Forelimb muscle (tissue), 1 donor: ENCODE data around the gene CRACR2B. TPM values are rescaled to one million over a fixed set of nuclear protein-coding genes. Genes with fewer than 3 reads are reported as not detected.

Experiments used
- DNase-seq: peaks from one replicate; pipeline ENCODE4 v3.0.0-alpha.2; 2013; ENCODE audit warnings: low read depth
- polyA plus RNA-seq: library from polyadenylated mRNA; unstranded; fragments of 120-200 nt; gene quantifications from one replicate; pipeline ENCODE4 v1.2.1, GENCODE V29; 2013; ENCODE audit not compliant: insufficient read length

CRACR2B gene
- polyA plus RNA-seq, 1 donor = 17.6 TPM

- no peak for DNase-seq
Observed at GRCh38 chr11:853682-854448, 26.1 kb downstream of the CRACR2B start.

DNA sequence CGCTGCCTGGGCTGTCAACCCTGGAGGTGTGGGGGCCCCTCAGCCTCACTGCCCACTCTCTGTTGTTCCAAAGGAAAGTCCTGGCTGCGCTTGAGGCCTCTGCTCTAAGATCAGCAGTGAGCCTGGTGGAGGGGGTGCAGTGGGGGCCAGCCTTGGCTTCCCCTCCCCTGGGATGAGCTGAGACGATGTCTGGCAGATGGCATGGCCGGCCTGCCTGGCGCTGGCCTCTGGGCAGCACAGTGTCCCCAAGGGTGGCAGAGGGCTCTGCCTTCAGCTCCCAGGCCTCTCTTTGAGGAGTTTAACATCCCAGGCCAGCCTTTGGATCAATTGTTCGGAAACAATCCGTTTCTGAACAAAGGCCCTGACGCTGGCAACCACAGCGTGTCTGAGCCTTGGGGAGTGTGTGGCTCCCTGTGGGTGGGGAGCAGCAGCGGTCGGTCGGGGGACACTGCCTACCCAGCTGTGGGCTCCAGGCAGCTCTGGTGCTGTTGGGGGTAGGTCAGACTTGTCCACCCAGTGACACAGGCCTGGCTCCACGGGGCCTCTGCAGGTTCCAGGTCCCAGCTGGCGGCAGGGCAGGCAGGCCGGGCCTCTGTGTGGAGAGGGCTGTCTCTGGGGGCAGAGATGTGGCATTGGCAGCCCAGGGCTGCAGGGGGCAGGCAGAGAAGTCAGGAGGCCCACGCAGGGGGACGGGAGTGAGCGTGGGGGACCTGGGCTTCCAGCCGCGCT, 27.0 kb downstream of the CRACR2B start:
- no peak for DNase-seq

GRCh38 chr11:855330-855674, 27.6 kb downstream of the CRACR2B start:
- no peak for DNase-seq

DNA sequence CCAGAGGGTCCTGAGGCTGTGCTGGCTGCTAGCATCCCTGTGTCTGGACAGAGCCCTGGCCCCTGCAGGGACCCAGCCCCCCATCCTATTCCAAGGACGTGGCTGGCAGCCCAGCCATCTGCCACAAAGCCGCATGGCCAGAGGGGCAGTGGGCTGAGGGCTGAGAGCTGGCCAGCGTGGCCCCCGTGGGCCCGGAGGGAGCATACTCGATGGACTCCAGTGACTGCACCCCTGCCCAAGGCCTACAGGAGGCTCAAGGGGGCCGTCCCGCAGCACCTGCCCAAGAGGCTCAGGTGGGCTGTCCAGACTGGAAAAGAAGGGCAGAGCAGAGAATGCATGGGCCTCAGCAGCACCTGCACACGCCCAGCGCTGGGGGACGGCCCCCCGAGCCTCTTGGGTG, 28.1 kb downstream of the CRACR2B start:
- no peak for DNase-seq

DNA sequence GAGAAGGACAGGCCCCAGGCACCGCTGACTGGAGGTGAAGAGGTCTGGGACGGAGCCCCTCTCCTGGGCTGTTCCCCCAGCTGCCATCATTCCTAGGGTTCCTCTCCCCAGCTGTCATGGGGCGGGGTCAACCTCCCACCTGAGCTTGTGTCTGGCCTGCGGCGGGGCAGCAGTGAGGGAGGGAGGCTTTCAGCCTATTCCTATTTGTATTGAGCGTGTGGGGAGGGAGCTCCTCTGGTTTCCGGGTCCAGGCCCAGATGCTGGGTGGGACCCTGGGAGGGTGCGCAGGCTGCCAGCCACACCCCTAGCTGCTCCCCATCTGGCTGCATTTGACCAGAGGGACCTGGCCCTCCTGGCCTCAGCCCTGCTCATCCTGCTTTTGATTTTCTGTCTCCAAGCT, 28.7 kb downstream of the CRACR2B start:
- DNase-seq = no peak

DNA sequence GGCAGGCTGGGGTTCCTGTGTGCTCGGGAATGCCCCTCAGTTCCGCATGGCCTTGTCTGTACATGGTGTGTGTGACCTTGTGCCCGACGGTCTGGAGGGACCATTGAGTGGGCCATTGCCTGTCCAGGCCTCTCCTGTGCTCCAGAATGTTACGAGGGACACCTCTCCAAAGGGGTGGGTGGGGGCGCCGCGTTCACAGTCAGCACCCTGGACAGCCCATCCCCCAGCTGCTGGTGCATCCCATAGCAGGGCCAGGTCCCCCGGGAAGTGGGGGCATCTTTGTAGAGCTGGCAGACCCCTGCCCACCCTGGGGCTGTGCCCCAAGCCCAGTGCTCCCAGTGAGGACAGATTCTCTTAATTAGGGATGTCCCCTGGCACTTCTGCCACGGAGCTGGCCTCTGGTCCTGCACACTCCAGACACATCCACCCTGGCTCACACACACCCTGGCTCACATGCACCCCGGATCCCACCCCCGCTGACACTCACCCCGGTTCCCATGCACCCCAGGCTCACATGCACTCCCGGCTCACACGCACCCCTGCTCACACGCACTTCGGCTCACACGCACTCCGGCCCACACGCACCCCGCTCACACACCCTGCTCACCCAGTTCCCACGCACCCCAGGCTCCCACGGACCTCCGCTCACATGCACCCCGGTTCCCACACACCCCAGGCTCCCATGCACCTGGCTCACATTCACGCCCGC, 30.5 kb downstream of the CRACR2B start:
- DNase-seq = no peak

DNA sequence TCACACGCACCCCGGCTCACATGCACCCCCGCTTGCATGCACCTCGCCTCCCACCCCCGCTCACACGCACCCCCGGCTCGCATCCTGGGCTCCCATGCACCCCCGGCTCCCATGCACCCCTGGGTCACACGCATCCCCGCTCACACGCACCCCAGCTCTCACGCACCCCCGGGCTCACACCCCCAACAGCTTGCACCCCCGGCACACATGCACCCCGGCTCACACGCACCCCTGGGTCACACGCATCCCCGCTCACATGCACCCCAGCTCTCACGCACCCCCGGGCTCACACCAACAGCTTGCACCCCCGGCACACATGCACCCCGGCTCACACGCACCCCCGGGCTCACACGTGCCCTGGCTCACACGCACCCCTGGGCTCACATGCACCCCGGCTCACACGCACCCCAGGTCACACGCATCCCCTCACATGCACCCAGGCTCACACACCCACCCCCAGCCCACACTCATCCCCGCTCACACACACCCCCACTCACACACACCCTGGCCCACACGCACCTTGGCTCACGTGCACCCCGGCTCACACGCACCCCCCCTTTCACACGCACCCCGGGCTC, 31.1 kb downstream of the CRACR2B start:
- DNase-seq = no peak

DNA sequence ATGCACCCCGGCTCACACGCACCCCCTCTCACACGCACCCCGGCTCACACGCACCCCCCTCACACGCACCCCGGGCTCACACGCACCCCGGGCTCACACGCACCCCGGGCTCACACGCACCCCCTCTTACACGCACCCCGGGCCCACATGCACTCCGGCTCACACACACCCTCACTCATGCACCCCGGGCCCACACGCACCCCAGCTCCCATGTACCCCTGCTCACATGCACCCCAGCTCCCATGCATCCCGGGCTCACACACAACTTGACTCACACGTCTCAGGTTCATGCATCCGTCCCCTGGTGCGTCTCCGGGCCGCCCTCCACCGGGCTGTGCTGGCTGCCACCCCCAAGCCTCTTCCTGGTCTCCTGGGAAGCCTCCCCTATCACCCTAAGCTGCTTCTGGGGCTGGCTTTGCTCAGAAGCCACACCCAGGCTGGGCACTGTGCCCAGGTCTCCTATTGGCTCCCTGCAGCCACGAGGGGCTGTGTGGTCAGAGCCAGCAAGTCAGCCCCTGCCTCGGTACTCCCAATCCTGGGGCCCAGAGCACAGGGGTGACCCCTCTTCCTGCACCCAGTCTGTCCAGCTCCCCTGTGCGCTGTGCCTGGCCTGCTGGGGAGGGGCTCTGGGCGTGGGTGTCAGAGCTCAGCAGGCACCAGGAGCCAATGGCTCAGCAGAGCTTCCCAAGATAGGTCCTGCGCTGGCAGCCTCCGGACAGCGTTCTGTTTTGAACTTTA, 31.8 kb downstream of the CRACR2B start:
- no peak for DNase-seq

- DNase-seq = no peak
Observed at GRCh38 chr11:860234-861104, 32.8 kb downstream of the CRACR2B start.

DNA sequence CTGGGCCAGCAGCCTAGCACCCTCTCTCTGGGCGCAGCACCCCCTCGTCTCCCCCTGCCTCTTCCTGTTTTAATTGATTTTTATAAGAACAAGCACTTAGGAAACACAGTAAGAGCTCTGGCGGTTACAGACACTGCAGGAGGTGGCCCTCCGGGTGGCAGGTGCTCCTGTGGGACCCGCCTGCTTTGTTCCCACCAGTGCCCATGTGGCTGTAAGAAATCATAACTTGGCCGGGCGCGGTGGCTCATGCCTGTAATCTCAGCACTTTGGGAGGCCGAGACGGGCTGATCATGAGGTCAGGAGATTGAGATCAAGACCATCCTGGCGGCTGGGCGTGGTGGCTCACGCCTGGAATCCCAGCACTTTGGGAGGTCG, 33.4 kb downstream of the CRACR2B start:
- no peak for DNase-seq

DNA sequence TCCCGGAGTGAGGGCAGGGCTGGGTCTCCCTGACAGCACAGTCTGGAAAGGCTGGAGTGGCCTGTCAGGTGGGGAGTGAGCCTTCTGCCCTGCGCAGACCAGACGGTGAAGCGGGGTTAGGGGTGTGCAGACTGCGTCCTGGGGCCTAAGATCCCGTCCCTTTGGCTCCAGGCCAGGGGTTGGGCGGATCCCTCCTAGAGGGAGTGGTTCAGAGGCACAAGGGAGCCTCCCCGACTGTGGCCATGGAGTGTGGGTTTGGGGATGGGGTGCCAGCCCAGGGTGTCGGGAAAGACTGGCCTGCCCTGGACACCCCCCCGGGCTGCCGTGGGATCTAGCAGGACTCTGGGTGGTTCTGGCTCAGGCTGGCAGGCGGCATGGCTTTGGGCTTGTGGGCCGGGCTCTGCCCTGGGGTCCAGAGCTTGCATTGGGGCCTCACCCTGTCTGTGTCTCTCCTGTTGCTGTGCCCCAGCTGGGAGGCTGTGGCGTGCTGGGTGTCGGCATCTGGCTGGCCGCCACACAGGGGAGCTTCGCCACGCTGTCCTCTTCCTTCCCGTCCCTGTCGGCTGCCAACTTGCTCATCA, 34.5 kb downstream of the CRACR2B start:
- no peak for DNase-seq

DNA sequence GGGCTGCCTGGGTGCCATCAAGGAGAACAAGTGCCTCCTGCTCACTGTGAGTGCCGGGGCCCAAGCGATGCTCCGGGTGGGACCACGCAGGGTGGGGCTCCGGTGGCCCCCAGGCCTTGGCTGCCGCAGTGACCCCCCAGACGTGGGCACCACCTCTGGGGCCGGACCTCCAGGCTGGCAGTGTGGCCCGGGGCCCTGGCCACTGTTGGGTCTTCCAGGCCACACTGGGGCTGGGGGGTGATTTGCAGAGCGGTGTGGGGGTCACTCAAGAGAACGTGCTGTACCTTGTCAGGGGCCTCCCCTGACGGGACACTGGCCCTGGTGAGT, 34.9 kb downstream of the CRACR2B start:
- no peak for DNase-seq

DNA sequence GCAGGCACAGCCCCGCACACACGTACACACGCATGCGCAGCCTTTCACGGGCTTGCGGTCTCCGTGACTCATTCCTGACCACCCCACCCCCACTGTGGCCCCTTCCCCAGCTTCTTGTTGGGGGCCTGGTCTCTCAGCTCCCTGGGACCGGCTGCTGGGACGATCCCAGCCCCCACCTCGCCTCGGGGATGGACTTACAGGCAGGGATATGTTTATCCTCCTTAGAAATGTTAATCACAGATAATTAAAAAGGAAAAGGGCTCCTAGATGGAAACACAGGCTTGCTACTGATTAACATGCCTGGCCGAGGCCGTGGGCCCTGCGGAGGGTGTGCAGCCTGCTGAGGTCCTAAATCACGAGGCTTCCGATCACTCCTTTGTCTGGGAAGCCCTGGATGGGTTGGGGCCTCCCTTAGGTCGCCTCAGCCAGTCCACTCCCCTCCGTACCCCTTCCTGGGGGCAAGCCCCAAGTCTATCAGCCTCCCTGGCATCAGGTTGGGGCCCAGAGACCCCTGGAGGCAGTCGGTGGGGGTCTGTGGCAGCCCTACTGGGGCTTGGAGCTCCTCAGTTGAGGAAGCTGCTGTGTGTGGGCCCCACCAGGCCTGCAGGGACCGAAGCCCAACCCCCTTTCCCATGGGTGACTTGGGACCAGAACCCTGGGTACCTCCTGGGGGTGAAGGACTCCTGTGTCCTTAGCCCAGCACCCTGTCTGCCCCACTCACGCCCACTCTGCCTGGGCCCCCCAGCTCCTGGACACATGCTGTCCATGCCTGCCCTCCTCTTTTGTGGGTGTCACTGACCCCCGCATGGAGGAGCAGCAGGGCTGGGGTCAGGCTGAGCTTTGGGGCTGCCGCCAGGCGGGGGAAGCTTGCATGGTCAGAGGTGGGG, 35.5 kb downstream of the CRACR2B start:
- DNase-seq = no peak

DNA sequence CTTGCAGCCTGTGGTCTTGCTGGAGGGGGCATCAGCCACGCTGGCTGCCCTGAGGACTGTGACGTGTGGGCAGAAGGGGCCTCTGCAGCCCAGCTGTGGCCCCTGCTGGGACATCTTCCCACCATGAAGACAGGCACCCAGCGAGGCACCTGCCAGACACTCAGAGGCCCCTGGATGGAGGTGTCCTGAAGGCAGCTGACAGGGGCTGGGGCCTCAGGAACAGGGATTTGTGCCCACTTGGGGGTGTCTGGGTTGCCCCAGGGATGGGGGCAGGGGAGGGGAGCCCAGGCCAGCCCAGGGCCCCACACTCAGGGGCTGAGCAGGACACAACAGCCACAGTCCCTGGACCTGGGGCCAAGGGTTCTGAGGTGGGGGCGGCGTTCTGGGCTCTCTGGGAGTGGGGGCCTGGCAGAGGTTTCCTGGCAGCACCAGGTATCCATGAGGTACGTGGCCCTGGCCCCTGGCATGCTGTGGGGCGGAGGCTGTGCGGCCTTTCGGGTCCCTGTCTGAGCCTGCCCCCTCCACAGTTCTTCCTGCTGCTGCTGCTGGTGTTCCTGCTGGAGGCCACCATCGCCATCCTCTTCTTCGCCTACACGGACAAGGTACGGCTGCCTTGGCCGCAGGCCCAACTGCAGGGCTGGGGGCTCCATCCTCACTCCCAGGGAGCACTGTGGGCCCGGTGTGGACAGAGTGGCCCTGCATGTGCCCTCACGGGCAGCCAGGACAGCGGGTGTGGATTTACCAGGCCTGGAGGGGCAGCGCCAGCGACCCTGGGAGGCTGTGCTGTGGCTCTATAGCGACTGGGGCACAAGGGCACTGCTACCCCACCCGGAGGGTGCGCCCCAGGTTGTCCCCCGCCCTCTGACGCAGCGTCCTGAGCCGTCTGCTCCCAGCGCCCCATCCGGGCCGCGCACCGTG, 36.5 kb downstream of the CRACR2B start:
- DNase-seq = no peak

GRCh38 chr11:864898-865297, 37.2 kb downstream of the CRACR2B start:
- DNase-seq = no peak

DNA sequence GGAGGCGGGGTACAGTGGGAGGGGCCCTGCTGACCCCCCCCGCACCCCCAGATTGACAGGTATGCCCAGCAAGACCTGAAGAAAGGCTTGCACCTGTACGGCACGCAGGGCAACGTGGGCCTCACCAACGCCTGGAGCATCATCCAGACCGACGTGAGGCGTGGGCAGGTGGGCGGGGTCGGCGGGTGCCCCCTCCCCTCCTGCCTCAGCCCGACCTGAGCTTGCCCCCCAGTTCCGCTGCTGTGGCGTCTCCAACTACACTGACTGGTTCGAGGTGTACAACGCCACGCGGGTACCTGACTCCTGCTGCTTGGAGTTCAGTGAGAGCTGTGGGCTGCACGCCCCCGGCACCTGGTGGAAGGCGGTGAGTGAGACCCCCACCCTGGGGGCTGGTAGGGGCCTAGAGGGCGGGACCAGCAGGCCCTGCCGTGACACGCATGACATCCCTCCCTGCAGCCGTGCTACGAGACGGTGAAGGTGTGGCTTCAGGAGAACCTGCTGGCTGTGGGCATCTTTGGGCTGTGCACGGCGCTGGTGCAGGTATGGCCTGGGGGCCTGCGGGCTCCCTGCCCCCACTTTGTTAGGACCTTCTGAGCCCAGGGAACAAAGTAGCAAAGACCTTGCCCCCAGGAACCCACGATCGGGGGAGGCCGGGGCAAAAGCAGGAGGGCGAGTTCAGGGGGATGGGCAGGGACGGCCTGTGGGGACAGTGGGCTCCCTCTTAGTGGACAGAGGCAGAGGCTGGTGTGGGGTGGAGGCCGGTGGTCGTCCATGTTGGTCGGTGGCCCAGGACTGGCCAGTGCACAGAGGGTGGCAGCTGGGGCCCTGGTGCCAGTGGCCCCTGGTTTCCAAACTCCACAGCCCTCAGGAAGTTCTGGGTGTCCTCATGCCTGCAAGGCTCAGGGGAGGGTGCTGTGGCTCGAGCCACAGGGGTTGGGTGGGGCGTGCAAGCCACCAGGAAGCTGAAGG, 38.0 kb downstream of the CRACR2B start:
- DNase-seq = no peak

GRCh38 chr11:866481-866880, 38.8 kb downstream of the CRACR2B start:
- DNase-seq = no peak
